ENCODE measurements around the gene LGSN. TPM values are rescaled to one million over a fixed set of nuclear protein-coding genes. Genes with fewer than 3 reads are reported as not detected.

LGSN gene
- total RNA-seq, 2 donors from 2014 or later, result 0.11 to 13.2 TPM

GRCh38 chr6:63263444-63263843 lies 56.3 kb downstream of the LGSN start:
- intact Hi-C loops (cut with DNase I), result loop anchor here (10.0 kb wide), 1 partner anchor 199 kb away; no protein-coding TSS in a partner anchor
- DNase-seq, result no peak
- H3K9ac ChIP-seq (ENCODE audit: low read depth in 2 of 2, low read length in 2 of 2), result no peak overlapping the region

GRCh38 chr6:63261820-63262219 lies 58.0 kb downstream of the LGSN start:
- no peaks in the 10 kb centered on the region for H3K27me3 ChIP-seq
- TF ChIP-seq CTCF (IDR thresholded peaks at IDR 0.05), result no peak
- intact Hi-C loops (cut with DNase I), result loop anchor here (10.0 kb wide), 1 partner anchor 197 kb away; no protein-coding TSS in a partner anchor
- H3K4me1 ChIP-seq, result no peaks in the 10 kb centered on the region
- no peak overlapping the region for H3K27ac ChIP-seq
- no peak overlapping the region for H3K9ac ChIP-seq (ENCODE audit: low read depth in 2 of 2, low read length in 2 of 2)
- no peak overlapping the region for H3K4me3 ChIP-seq
- H3K36me3 ChIP-seq, result no peaks in the 10 kb centered on the region
- no peak for DNase-seq
- no peaks in the 10 kb centered on the region for H3K9me3 ChIP-seq

More at GRCh38 chr6:63263444-63263843, 56.3 kb downstream of the LGSN start:
- Histone ChIP-seq H3K27ac (no peak overlapping the region), H3K4me1 (no peaks in the 10 kb centered on the region), H3K36me3 (no peaks in the 10 kb centered on the region), H3K27me3 (no peaks in the 10 kb centered on the region), H3K9me3 (no peaks in the 10 kb centered on the region), H3K4me3 (no peak overlapping the region)
- TF ChIP-seq CTCF (IDR thresholded peaks at IDR 0.05), result no peak

GRCh38 chr6:63259153-63259552 lies 60.6 kb downstream of the LGSN start:
- no peak overlapping the region for H3K4me3 ChIP-seq
- no peak for TF ChIP-seq CTCF (IDR thresholded peaks at IDR 0.05)

GRCh38 chr6:63249875-63250482 lies 69.8 kb downstream of the LGSN start:
- no peak overlapping the region for H3K9ac ChIP-seq (ENCODE audit: low read depth in 2 of 2, low read length in 2 of 2)
- H3K4me1 ChIP-seq, result no peaks in the 10 kb centered on the region
- no peak for TF ChIP-seq CTCF (IDR thresholded peaks at IDR 0.05)
- H3K27ac ChIP-seq, result no peak overlapping the region
- no peaks in the 10 kb centered on the region for H3K9me3 ChIP-seq
- DNase-seq, result no peak
- no peaks in the 10 kb centered on the region for H3K36me3 ChIP-seq
- intact Hi-C loops (cut with DNase I), result no loop called here
- H3K4me3 ChIP-seq, result no peak overlapping the region
- H3K27me3 ChIP-seq, result no peaks in the 10 kb centered on the region

More at GRCh38 chr6:63259153-63259552, 60.6 kb downstream of the LGSN start:
- no peak for DNase-seq
- no peaks in the 10 kb centered on the region for H3K36me3 ChIP-seq
- no peaks in the 10 kb centered on the region for H3K4me1 ChIP-seq
- no peak overlapping the region for H3K9ac ChIP-seq (ENCODE audit: low read depth in 2 of 2, low read length in 2 of 2)
- H3K27ac ChIP-seq, result no peak overlapping the region
- no peaks in the 10 kb centered on the region for H3K9me3 ChIP-seq
- no peaks in the 10 kb centered on the region for H3K27me3 ChIP-seq
- intact Hi-C loops (cut with DNase I), result no loop called here

- no peak overlapping the region for H3K27ac ChIP-seq
Measured at GRCh38 chr6:63246581-63246980, 73.2 kb downstream of the LGSN start.

More at GRCh38 chr6:63246581-63246980, 73.2 kb downstream of the LGSN start:
- H3K9me3 ChIP-seq, result no peaks in the 10 kb centered on the region
- H3K4me3 ChIP-seq, result no peak overlapping the region
- intact Hi-C loops (cut with DNase I), result no loop called here
- H3K27me3 ChIP-seq, result no peaks in the 10 kb centered on the region
- H3K36me3 ChIP-seq, result no peaks in the 10 kb centered on the region
- TF ChIP-seq CTCF (IDR thresholded peaks at IDR 0.05), result no peak
- H3K4me1 ChIP-seq, result no peaks in the 10 kb centered on the region
- DNase-seq, result no peak
- H3K9ac ChIP-seq (ENCODE audit: low read depth in 2 of 2, low read length in 2 of 2), result no peak overlapping the region
